Activated CD4-positive, alpha-beta T cell treated with anti-CD3 and anti-CD28 coated beads for 48 hours (primary cell): Measurements from ENCODE around the gene MOCS1.

ENCODE experiments used
- DNase-seq: peaks from one replicate; pipeline ENCODE4 v3.0.0-alpha.2; 2020

The MOCS1 gene

DNA sequence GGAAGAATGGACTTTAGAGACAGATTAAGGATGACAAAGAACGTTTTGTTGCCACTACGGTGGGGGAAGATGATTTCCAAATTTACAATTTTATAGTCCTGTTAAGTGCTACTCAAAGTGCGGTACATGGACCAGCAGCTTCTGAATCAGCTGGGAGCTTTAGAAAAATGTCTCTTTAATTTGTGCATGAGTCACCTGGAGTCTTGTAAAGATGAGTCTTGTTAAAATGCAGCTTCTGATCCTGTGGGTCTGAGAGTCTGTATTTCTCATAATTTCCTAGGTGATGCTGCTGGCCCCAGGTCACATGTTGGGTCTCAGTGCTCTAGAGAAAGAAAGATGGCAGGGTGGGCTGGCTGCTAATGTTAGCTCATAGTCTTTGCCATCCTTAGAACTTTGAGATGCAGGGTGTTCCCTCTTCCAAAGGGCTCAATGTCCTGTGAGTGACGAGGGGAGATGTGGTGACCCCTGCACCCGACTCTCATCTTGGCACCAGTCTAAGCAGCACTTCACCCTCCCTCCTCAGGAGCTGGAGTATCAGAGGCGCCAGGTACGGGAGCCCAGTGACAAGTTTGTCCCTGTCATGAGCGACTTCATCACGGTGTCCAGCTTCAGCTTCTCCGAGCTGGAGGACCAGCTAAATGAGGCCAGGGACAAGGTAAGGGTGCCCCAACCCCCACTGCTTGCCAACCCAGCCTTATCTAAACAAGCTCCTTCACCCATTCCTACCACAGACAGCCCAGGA is 34.5 kb downstream of the MOCS1 start:
- DNase-seq, result no peak

DNA sequence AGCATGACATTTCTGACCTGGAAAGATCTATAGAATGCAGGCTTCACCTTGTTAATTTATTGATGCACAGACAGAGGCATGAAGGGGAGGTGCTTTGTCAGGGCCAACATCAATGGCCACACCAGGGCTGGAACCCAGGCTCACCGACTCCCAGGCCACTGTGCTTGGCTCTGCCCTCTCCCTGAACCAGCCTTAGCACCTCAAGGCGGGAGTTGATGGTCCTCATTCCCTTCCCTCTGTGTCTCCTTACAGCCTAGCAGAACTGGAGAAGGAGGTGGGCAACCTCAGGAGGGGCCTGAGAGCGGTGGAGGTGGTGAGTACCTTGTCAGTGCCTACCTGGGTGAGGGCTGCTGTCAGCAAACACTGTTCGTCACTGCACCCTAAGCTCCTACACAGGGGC is 35.6 kb downstream of the MOCS1 start:
- no peak for DNase-seq

DNA sequence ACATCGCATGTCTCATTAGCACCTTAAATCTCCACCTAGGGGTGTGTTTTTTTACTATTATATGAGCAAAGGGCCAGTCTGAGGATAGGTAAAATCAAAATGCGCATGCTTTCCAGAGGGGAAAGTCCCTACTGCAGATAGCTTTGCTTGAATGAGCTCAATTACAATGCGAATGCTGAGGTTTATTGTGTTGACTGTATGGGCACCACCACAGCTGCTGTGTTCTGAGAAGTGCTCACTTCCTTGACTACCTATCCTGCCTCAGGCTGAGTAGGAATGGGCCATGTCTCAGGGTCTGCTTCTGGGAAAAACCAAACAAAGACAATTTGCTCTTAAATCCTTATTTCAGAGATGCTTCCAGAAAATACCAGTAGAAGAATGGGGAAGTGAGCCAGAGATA is 36.6 kb downstream of the MOCS1 start:
- no peak for DNase-seq

DNA sequence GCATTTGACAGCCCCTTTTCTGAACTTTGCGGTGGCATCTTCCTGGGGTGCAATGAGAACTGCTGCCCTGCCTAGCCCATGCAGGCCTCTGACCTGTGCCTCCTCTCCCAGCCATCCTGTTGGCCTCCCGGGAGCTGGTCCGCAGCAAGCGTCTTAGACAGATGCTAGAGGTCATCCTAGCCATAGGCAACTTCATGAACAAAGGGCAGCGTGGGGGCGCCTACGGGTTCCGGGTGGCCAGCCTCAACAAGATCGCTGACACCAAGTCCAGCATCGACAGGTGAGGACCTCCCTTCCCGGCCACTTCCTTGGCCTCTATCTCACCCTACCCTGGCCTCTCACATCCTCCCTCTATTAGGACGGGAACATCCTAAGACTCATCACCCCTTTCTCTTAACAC is 37.6 kb downstream of the MOCS1 start:
- DNase-seq, result no peak

DNA sequence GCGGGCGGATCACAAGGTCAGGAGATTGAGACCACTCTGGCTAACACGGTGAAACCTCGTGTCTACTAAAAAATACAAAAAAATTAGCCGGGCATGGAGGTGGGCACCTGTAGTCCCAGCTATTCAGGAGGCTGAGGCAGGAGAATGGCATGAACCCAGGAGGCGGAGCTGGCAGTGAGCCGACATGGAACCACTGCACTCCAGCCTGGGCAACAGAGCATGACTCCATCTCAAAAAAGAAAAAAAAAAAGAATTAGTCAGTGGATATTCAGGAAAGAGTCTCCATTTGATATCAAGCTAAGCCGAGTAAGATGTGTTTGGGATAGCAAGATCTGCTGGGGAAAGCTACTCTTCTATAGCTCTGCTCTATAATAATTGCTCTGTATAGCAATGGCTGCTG is 41.0 kb downstream of the MOCS1 start:
- DNase-seq, result no peak

DNA sequence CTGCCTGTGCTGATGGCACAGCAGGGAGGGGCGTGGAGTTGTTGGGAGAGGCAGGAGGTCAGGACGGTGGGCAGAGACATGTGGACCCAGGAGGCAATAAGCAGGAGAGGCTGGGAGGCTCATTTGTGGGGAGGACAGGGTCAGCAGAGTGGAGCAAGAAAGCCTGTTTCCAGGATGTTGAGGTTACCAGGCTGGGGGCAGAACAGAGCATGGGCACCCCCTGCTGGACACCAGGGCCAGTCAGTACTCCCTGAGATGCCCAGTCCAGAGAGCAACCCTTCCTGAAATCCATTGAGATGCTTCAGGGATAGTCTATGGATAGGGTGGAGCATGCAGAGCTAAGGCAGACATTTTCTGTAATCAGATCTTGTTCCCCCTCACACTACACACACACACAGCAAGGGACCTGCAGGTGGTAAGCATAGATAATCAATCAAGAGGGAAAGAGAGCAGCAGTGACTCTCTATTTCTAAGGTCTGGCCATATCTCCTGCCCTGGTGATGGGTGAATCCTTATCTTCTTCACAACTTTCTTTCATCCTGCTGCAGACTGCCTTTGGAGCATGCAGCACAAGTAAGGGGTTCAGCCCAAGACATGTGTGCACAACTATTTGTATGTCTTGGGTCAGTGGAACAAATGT is 41.7 kb downstream of the MOCS1 start:
- peak; percentile 45 for DNase-seq

DNA sequence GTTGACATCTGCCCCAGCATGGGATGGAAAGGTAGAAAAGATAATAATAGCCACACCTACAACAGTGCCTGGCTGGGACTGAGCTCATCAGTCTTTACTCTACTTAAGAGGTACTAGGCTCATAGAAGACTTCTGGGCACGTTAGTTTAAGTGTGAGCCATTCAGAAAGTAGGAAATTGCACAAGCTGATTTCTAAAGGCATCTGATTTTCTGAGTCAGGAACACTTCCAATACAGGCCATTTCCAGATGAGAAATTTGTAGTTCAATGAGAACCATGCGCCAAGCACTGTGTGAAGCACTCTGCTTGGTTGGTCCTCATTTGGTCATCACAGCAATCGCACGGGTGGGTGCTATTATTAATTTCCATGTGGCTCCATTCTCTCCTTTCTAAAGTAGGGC is 42.3 kb downstream of the MOCS1 start:
- no peak for DNase-seq

DNA sequence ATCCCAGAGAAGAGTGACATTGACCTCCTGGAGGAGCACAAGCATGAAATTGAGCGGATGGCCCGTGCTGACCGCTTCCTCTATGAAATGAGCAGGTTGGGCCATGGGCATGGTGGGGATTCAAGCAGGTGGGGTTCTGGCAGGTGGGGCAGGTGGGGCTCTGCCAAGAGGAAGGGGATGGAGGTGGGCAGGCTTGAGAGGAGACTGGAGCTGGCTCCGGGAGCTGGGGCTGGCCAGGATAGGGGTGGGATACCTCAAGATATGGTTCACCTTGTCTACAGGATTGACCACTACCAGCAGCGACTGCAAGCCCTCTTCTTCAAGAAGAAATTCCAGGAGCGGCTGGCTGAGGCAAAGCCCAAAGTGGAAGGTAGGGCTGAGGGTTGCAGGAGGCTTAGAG is 42.9 kb downstream of the MOCS1 start:
- DNase-seq, result no peak

DNA sequence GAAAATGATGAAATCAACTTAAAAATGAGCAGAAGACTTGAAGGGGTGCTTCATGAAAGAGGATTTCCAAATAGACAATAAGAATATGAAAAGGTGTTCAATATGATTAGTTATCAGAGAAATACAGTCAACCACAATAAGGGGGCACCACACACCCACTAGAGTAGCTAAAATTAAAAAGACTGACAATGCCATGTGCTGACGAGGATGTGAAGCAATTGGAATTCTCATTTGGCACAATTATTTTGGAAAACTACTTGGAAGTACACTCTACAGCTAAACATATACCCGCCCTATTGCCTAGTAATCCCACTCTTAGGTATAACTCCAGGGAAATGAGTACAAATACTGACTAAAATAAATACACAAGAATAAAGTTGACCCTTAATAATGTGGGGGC is 45.0 kb downstream of the MOCS1 start:
- no peak for DNase-seq

DNA sequence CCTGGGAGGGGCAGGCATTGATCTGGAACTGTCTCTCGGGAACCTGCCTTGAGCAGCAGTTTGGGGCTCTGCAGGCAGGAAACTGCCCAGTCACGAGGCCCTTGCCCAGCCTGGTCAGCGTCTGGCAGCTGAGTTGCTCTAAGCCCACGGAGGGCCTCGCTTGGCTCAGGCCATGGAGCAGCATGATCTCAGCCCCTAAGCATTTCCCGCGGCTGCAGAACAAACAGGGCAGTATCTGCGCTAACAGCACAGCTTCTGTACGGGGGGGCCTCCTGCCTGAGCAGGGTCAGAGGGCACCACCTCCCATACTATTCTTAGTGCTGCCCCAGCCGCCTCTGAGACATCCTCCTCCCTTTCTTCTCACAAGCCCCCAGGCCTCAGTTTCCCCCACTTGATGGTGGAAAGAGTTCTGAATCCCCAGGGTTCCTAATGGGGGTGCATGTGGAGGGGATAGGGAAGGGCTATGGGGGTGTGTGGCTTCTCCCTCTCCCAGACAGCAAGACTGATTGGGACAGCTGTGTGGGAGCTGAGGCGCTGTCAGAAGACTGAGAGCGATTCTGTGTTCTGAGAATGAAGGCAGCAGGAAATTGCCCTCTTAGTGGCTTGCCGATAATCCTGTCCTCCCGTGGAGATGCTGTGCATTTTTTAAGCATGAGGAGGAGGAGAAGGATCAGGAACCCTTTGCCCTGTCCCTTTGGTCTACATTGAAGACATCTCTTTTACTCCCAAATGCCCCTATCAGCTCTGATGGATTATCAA is 46.4 kb downstream of the MOCS1 start:
- DNase-seq, result no peak

DNA sequence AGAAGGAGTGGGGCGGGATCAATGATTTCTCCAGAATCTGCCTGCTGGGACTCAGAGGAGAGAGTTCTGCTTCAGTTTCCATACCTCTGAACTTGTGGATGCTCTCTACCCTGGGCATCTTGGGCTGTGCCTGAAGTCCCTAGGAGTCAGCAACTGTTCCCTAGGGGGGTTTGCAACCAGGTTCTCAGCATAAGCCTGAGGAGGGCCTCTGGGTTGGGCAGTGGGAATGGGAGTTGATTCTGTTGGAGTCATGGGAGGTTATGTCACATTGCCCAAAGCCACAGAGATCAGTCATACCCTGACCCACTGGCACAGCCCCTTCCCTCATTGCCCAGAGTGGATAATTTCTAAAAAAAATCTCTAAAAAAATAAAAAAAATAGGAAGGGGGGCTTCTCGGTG is 47.4 kb downstream of the MOCS1 start:
- DNase-seq, result no peak

DNA sequence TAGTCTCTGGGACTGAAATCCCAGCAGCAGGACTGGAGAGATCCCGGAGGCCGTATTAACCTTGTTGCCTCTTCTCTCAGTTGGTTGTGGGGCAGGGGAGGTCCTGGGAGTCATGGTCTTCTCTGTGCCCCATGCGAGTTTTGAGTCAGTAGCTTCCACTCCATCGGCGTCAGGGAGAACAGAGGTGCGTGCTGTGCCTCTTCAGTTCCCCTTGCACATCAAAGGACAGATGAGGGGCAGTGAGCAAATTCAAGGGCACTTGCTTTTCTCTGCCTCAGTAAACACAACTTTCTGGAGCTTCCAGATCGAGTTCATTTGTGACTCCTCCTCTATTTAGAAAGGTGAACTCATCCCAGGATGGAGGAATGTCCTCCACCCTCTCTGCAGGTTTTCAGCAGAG is 48.6 kb downstream of the MOCS1 start:
- no peak for DNase-seq

DNA sequence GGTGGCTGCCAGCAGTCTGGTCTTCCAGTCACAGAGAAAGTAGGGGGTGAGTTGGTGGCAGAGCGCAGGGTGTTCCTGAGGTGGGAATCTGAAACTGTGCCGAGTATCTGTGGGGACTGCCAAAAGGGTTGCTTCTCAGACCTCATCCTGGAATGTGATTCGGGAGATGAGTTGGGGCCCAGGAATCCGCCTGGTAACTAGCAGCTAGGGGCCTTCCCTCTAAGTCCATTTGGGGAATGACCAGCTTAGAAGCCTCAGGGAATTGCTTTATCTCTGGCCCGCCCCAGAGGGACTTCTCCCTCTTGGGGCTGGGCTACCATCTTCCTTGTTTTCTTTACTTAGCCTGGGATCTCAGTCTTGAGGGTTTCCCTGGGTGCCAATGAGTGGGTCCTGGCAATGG is 49.6 kb downstream of the MOCS1 start:
- DNase-seq, result no peak

DNA sequence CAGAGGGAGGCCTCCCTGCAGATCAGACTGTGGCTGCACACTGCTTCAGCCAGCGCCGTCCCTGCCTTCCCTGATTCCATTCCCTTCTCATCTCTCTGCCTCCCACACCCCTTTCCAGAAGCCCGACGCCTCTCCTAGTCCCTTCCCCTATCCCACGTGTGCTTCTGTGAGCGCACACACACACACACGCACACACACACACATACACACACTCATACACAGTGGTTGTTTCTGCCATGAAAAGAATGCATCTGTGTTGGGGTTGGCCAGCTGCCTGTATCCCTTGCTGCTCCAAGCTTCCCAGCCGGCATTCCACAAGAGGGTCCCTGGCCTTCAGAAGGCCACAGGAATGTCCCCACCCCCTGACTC is 51.7 kb downstream of the MOCS1 start:
- no peak for DNase-seq

DNA sequence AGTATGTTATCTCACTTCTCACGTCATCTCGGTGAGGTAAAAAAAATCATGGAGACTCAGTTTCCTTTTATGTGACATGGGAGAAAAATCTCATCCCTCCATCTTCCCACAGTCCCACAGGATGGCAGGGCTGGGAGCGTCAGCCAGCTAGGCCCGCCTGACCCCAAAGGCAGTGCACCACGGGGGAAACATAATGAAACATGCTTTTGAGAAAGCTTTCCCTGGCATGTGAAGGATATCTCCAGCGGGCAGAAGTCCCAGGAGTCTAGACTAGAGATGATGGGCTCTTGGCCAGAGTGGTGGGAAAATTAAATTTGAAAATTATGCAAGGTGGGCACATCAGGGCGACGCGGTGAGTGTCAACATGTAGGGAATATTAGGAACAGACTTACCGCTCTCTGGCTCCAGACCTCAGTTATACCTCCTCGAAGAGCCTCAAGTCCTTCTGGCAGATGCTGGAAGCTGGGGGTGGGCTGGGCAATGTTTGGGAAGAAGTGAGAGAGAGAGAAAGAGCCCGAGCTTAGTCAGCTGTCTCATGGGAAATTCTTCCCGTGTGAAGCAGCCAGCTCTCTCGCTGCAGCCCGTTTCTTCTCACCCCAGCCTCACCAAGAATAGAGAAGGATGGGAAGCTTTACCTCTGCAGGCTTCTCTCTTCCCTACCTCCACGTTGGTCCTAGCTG is 52.3 kb downstream of the MOCS1 start:
- no peak for DNase-seq

DNA sequence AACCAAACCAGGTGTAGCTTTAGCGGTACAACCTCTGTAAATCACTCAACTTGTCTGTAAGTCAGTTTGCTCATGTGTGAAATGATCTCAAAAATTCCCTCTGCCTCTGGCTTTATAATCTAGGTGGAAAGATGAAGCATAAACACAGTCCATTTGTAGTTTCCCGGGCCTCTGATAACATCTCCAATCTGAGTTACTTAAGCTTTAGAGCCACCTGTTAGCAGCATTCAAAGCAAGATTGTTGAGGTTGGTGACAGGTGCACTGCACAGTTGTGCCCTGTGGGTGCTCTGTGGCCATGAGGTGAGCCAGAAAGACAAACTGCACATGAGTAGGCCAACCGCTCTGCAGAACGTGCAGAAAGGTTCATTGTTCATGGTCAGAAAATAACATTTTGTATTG is 53.7 kb downstream of the MOCS1 start:
- DNase-seq, result no peak

DNA sequence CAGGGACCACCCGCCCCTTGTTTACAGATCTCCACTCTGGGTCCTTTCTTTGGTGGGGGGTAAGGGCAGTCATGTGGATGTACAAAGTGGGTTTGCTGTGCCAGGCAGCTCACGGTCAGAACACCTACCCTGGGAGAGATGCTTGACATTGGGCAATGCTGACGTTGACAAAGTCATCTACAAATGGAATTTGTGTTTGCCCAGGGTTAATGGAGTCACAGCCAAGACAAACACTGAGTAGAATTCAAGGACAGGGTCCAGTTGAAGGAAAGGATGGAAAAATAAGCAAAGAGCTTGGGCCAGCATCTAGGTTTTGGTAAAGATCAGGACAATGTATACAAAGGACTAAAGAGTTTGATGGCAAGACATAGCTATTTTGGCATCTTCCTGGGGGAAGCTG is 54.7 kb downstream of the MOCS1 start:
- DNase-seq, result no peak

DNA sequence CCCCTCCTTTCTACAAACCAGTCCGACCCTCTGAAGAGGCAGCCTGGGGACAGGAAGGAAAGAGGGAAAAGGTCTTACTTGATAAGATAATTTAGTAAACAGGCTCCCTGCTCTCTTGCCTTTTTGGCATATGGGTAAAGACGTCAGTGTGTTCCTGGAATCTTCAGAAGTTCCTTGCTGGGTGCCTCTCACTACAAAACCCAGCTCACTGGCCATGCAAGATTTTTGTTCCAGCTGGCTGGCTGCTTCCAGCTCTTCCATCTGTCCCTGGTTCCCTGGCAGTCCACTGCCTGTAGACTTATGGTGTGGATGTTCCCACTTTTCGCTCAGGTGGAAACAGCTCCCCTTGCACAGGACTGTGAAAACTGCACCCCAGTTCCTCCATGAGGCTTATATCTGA is 57.4 kb downstream of the MOCS1 start:
- no peak for DNase-seq

DNA sequence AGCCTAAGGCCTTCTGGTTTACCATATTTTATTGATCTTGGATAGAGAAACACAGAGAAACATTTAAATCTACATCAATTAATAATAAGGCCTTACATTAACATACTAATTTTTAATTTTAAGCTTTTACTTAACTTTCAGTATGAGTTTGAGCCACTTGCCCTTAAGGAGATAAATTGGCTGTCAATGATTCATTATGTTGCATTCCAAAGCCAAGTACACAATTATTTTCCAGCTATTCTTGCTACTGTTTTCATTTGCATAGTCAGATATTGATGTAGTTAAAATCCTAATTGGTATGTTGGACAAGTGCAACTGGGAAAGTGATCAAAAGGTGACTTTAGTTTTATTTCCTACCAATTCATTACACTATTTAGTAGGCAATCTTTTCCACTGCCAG is 58.2 kb downstream of the MOCS1 start:
- no peak for DNase-seq

DNA sequence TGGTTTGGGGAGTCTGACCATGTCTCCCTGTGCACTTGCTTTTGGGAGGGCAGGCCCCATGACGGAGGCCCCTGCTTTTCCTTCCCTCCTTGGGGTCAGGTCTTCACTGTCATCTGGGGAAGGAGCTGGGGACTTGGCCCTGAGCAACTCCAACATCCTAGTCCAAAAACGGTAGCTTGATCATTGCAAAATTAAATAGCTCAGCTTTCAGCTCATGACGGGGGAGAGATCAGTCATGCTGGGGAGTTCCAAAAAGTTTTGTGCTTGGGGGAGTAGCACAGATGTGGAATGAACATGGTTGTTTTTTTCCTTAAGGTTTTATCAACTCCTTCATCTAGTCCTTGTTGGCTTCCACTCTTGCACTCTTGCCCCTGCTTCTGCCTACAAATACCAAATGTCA is 60.8 kb downstream of the MOCS1 start:
- no peak for DNase-seq

DNA sequence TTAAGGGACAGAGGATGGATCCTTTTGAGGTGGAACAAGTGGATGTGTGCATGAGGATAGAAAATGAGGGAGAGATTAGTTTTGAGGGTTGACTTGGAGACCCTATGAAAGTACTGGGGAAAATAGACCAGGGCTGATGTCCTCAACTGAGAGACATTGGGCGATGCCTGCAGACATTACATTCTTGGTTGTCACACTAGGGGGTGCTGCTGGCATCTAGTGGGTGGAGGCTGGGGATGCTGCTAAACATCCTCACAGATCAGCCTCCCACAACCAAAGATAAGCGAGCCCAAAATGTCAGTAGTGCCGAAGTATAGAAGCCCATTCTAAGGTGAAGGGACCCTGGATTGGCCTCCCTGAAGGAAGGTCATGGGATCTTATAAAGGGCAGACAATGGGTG is 63.3 kb downstream of the MOCS1 start:
- DNase-seq, result no peak

DNA sequence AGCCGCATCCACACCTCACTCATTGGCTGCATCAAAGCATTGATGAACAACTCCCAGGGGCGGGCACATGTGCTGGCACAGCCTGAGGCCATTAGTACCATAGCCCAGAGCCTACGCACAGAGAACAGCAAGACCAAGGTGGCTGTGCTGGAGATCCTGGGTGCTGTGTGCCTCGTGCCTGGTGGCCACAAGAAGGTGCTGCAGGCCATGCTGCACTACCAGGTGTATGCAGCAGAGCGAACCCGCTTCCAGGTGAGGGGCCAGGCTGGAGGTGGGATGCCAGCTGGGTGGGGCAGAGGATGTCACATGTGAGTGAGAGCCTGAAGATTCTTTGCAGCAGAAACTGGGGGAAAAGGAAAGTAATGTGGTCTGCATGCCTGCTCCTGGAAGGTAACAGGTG is 66.7 kb downstream of the MOCS1 start:
- DNase-seq, result no peak

DNA sequence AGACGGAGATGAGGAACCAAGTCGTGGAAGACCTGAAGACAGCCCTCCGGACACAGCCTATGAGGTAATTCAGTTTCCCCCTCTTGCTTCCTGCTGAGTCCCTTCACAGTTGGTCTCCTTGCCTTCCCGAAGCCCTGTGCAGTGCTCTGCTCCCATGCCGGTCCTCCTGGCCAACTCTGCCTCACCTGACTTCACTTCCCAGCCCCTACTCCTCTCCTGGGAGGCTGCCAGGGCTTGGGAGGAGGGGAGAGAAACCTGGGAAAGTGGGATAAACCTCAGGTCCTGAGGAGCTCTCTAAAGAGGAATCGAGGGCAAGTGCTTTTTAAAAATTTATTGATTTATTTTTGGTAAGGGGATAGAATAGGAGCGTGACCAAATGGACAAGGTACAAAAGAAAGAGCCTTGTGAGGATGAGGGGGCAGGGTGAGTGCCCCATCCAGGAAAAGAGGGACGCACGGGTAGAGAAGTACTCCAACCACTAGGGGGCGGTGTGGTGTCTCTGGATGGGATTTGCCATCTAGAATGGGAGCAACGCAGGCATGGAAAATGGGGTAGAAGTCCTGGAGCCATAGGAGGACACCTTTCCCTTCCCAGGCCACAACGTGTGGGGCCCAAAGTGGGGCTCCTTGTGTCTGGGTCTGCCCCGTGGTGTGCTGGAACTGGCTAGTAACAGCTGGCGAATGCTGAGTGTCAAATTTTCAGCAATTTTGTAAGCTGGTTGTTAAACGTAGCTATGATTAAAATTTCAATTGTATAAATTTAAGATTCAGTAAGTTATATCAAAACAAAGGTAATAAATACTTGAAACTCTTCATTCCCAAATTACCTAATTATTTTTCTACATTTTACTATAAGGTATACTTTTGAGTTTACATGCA is 69.0 kb downstream of the MOCS1 start:
- peak; percentile 79 for DNase-seq
